Measurements from ENCODE around the gene SPRR2B.
"Not testable (repeated sequence)": the region's sequence is repeated elsewhere in the genome, so short reads cannot be mapped to it uniquely, and the experiment has no call there.

Gene SPRR2B

DNA sequence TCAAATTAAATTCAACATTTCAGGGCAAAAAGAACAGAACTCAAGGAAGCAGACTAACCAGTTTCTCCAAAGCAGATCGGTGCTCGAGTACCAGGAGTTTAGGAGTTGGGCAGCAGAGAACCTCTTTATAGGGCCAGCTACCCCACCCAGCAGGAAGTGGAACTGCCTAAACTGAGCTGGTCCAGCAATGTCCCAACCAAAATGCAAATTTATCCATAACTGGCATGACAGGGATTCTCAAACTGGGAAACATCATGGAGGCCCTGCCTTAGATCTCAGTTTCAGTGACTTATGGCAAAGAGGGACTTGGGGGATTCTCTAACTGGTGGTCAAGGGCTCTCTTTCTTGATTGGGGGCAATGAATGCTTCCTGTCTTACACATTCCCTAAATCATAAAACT, at the start of gene SPRR2B:
SPRR2B (minus strand) TSS at position 101 of the 400 bp plus-strand sequence. CDS start 772 bp downstream, outside the sequence.
- DNase-seq = no peak

GRCh38 chr1:153120945-153121344, 49.5 kb upstream of the SPRR2B start:
- no peak for DNase-seq

GRCh38 chr1:153119491-153119971, 48.1 kb upstream of the SPRR2B start:
- DNase-seq = no peak

GRCh38 chr1:153115264-153115663, 43.9 kb upstream of the SPRR2B start:
- not testable (repeated sequence) for DNase-seq

DNA sequence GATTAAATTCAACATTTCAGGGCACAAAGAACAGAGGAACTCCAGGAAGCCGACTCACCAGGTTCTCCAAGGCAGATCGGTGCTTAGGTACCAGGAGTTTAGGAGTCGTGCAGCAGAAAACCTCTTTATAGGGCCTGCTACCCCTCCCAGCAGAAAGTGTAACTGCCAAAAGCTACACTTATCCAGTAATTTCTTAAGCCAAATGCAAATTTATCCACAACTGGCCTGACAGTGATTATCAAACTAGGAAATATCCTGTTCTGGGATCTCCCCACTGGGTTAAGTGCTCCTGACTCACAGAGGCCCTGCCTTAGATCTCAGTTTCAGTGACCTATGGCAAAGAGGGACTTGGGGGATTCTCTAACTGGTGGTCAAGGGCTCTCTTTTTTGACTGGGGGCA, 42.0 kb upstream of the SPRR2B start, which contains the start of gene SPRR2F:
SPRR2F (minus strand) TSS at position 101 of the 400 bp plus-strand sequence. CDS start 783 bp downstream, outside the sequence.
- DNase-seq = no peak

DNA sequence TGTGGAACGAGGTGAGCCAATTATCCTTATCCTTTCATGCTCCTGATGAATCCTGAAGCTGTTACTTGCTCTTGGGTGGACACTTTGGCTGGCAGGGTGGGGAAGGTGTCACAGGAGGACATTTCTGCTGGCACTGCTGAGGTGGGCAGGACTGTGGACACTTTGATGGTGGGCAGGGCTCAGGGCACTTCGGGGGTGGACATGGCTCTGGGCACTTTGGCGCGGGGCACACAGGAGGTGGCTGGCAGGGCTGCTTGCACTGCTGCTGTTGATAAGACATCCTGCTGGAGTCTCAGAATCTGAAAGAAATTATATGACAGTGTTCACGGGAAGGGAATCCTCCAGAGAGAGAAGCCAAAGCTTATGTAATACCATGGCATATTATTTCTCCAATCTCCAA, 41.0 kb upstream of the SPRR2B start:
- not testable (repeated sequence) for DNase-seq

- DNase-seq = no peak
These were observed 28.8 kb upstream of the SPRR2B start for GRCh38 chr1:153100245-153100644.

DNA sequence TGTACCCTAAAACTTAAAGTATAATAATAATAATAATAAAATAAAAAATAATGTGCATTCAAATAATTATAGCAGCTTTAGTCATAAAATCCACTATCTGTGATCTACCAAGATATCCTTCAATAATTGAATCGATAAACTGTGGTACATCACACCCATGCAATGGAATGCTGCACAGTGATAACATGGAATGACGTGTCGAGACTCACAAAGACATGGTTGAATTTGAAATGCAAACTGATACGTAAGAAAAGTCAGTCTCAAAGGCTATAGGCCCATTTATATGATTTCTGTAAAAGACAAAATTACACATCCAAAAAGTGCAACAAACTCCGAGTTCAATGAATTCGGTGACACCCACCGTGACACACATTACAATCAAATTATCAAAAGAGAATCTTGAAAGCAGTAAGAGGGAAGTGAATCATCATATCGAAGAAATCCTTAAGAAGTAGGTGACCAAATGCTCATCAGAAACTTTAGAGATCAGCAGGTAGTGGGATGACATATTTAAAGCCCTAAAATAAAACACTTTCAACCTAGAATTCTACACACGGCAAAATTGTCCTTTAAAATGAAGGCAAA, 28.1 kb upstream of the SPRR2B start:
- DNase-seq = no peak

GRCh38 chr1:153095764-153096163, 24.4 kb upstream of the SPRR2B start:
- no peak for DNase-seq

- DNase-seq = no peak
These were observed 23.0 kb upstream of the SPRR2B start, which contains the start of gene SPRR2E for GRCh38 chr1:153094426-153094825. Gene SPRR2E, minus strand, starts transcription at chr1:153094526. Its CDS starts 775 bp downstream, at chr1:153093751.

- DNase-seq = no peak
These were observed 16.2 kb upstream of the SPRR2B start for GRCh38 chr1:153087652-153088051.

DNA sequence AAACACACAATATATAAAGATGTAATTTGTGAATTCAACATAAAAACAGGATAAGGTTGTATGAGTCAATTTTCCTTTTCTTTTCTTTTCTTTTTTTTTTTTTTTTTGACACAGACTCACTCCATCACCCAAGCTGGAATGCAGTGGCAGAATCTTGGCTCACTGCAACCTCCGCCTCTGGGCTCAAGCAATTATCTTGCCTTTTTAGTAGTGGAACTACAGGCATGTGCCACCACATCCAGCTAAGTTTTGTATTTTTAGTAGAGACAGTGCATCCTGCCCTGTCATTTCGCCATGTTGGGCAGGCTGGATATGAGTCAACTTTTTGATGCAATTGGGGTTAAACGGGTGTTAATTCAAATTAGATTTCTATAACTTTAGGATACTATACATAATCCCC, 10.3 kb upstream of the SPRR2B start:
- no peak for DNase-seq

DNA sequence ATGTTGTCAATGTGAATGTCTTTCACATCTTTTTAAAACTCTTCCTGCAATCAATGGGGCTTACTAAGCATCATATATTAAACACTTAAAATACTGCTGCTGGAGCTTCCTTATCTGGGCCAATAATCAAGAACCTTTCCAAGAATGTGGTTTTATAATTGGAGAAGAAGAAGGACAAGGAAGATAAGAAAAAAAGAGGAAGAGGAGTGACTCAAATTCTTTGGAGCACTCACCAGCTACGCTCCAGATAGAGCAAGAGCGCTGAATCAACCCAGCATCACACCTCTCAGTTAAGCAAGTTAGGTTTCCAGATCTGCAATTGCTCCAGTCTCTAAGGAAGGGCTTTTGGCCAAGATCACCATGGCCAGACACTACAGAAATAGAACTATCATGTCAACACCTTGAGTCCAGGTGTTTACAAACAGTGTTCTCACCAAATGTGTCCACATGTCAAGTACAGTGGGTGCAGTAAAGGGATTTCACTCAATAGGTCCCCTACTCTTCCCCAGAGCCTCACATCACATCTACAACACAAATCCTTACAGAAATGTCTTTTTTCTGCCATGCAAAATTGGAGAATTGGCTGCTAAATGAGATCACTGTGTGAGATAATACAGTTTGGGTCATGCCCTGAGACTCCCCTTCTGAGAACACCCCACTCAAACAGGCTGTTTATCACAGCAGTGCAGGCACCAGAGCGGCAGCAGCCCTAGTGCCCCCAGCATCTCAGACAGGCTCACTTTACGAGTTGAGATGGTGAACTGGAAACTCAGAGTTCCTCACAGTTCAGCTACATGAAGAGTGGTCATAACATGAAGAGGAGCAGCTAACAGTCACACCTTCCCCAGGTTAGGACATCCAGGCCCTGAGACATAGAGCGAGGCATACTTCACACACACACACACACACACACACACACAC, 1.7 kb upstream of the SPRR2B start:
- DNase-seq = no peak

DNA sequence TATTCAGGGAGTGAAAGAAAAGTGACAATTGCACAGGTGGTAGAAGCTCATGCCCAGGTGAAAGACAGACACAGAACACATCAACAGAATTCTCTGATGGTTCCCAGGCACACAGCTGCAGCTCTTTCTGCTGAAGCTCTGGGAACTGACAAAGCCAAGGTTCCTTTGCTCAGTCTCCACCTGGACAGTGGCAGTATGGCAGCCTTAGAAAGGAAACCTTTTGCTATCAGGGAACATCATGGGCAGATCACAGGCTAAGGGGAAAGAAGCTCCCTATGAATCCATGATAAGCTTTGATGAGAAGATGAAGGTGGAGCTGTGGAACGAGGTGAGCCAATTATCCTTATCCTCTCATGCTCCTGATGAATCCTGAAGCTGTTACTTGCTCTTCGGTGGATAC, 1.2 kb downstream of the SPRR2B start:
- no peak for DNase-seq

DNA sequence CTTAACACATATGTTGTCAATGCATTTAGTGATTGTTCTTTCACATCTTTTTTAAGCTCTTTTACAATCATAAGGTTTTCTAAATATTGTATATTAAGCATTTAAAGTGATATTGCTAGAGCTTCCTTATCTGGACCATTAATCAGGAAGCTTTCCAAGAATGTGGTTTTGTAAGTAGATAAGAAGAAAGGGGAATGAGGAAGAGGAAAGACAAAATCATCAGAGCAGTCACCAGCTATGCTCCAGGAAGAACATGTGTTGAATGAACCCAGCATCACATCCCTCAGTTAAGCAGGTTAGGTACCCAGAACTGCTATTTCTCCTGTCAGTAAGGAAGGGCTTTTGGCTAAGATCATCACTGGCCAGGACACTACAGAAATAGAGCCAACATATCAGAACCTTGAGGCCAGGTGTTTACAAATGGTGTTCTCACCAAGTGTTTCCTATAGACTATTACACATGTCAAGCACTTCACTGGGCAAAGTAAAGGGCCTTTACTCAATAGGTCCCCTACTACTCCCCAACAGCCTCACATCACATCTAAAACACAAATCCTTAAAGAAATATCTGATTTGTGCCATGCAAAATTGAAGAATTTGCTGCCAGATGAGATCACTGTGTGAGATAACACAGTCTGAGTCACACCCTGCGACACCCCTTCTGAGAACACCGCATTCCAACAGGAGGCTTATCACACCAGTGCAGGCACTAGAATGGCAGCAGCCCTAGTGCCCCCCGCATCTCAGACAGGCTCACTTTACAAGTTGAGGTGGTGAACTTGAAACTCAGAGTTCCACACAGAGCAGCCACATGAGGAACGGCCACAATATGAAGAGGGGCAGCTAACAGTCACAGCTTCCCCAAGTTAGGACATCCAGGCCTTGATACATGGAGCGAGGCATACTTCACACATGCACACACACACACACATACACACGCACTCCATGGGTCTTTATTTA, 12.3 kb downstream of the SPRR2B start:
- DNase-seq = no peak

DNA sequence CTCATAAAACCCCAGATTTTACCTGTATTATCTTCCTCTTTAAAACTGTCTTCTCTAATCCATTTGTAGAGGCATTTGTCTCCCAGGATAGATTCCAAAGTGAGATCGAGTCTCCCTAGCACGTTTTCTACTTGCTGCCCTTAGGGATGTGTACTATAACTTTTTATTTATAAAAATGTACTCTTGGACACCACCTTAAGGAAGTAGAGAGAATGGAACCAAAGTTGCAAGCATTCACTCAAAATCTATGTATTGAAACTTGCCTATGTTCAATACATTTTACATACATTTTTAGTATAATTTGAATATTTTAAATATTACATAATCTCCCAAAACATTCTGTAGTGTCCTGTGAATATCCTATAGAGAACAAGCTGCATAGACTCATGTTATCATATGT, 13.3 kb downstream of the SPRR2B start:
- no peak for DNase-seq

DNA sequence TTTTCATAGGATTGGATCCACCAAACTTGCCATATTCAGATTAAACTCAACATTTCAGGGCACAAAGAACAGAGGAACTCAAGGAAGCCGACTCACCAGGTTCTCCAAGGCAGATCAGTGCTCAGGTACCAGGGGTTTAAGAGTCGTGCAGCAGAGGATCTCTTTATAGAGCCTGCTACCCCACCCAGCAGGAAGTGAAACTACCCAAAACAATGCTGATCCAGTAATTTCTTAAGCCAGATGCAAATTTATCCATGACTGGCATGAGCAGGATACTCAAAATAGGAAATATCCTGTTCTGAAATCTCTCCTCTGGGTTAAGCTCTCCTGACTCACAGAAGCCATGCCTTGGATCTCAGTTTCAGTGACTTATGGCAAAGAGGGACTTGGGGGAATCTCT, 14.0 kb downstream of the SPRR2B start, which contains the start of gene SPRR2A:
SPRR2A (minus strand) TSS at position 138 of the 400 bp plus-strand sequence. CDS start 777 bp downstream, outside the sequence.
- DNase-seq = no peak

- not testable (repeated sequence) for DNase-seq
These were observed 15.3 kb downstream of the SPRR2B start for GRCh38 chr1:153056111-153056510.

GRCh38 chr1:153049211-153049610, 22.2 kb downstream of the SPRR2B start:
- DNase-seq = no peak

GRCh38 chr1:153040950-153041631, 30.3 kb downstream of the SPRR2B start, which contains the start of gene SPRR2D:
Gene SPRR2D, minus strand, starts transcription at chr1:153041120. Its CDS starts 774 bp downstream, at chr1:153040346.
- no peak for DNase-seq

DNA sequence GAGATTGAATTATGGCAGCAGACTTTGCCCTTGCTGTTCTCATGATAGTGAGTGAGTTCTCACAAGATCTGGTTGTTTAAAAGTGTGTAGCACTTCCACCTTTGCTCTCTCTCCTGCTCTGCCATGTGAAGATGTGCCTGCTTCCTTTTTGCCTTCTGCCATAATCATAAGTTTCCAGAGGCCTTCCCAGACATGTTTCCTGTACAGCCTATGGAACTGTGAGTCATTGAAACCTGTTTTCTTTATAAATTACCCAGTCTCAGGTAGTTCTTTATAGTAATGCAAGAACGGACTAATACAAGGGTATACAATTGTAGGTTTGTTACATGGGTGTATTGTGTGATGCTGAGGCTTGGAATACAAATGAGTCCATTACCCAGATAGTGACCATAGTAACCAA, 36.2 kb downstream of the SPRR2B start:
- DNase-seq = no peak

Measured in stimulated activated CD4-positive, alpha-beta T cell treated with anti-CD3 and anti-CD28 coated beads, Interleukin-4, amount 100 ng/mL, for 4 hours (primary cell).